LNCAP (cell line): ENCODE data around the gene LCTL.

Experiments used
- TF ChIP-seq, protein P1 (sequence below): fragments of 450-650 bp; IDR thresholded peaks from 2 replicates; pipeline ENCODE4 v1.5.1; 2017; ENCODE audit warnings: mild to moderate bottlenecking

Gene LCTL

DNA sequence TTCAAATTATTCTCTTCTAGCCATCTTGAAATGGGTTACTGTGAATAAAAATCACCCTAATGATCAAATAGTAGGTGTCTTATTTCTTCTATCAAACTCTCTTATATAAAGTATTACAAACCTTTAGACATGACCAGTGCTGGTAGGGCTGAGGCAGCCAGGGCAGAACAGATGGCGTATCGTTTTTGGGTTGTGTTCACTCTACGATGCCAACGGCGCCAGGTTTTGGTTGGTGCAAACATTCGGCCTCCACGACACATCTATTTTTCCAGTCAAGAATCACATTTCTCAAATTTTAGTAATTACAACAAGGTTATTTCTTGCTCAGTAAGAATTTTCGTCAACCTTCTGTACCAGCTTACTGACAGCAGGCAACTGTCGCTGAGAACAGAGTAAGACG, 63.3 kb downstream of the LCTL start:
- TF ChIP-seq, protein P1, sequence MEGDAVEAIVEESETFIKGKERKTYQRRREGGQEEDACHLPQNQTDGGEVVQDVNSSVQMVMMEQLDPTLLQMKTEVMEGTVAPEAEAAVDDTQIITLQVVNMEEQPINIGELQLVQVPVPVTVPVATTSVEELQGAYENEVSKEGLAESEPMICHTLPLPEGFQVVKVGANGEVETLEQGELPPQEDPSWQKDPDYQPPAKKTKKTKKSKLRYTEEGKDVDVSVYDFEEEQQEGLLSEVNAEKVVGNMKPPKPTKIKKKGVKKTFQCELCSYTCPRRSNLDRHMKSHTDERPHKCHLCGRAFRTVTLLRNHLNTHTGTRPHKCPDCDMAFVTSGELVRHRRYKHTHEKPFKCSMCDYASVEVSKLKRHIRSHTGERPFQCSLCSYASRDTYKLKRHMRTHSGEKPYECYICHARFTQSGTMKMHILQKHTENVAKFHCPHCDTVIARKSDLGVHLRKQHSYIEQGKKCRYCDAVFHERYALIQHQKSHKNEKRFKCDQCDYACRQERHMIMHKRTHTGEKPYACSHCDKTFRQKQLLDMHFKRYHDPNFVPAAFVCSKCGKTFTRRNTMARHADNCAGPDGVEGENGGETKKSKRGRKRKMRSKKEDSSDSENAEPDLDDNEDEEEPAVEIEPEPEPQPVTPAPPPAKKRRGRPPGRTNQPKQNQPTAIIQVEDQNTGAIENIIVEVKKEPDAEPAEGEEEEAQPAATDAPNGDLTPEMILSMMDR = no peak

- TF ChIP-seq, protein P1 = no peak
These were observed 67.1 kb downstream of the LCTL start for GRCh38 chr15:66498501-66499386.
